IPS DF 19.7 (cell line): ENCODE measurements around the gene OR2F1.
A peak's percentile ranks its signal among the peaks of the same experiment; 100 is the strongest.

Experiments
- DNase-seq: peaks from one replicate; pipeline ENCODE4 v3.0.0-alpha.2; 2013; ENCODE audit warnings: low read depth, low spot score

The OR2F1 gene

GRCh38 chr7:143954135-143954534 is 509 bp upstream of the OR2F1 start:
- no peak for DNase-seq

GRCh38 chr7:143958781-143959180 is 4.1 kb downstream of the OR2F1 start:
- DNase-seq: no peak

GRCh38 chr7:143960813-143961610 is 6.4 kb downstream of the OR2F1 start:
- DNase-seq: no peak

- no peak for DNase-seq
Measured at GRCh38 chr7:143965280-143965679, 10.6 kb downstream of the OR2F1 start.

- DNase-seq: no peak
Measured at GRCh38 chr7:143967398-143967797, 12.8 kb downstream of the OR2F1 start.

- no peak for DNase-seq
Measured at GRCh38 chr7:143973870-143974416, 19.3 kb downstream of the OR2F1 start.

- DNase-seq: no peak
Measured at GRCh38 chr7:143974459-143974858, 19.8 kb downstream of the OR2F1 start.

GRCh38 chr7:143975617-143976016 is 21.0 kb downstream of the OR2F1 start:
- peak; percentile 20 for DNase-seq

GRCh38 chr7:143978585-143978984 is 23.9 kb downstream of the OR2F1 start:
- no peak for DNase-seq

- DNase-seq: no peak
Measured at GRCh38 chr7:143979359-143979758, 24.7 kb downstream of the OR2F1 start.

GRCh38 chr7:143979998-143980397 is 25.4 kb downstream of the OR2F1 start:
- no peak for DNase-seq

- DNase-seq: no peak
Measured at GRCh38 chr7:143980746-143981510, 26.3 kb downstream of the OR2F1 start.

GRCh38 chr7:143983960-143984359 is 29.3 kb downstream of the OR2F1 start:
- DNase-seq: no peak

GRCh38 chr7:143987513-143987912 is 32.9 kb downstream of the OR2F1 start:
- no peak for DNase-seq

GRCh38 chr7:143988976-143989745 is 34.5 kb downstream of the OR2F1 start:
- DNase-seq: no peak

GRCh38 chr7:143992670-143993069 is 38.0 kb downstream of the OR2F1 start:
- DNase-seq: no peak

- no peak for DNase-seq
Measured at GRCh38 chr7:143993924-143994323, 39.3 kb downstream of the OR2F1 start.

GRCh38 chr7:144000020-144000419 is 45.4 kb downstream of the OR2F1 start, which contains the start of gene OR6B1:
TSS of gene OR6B1 (plus strand) at chr7:144000320. CDS start at chr7:144003997, 3,677 bp downstream.
- DNase-seq: no peak

- DNase-seq: no peak
Measured at GRCh38 chr7:144001543-144001942, 46.9 kb downstream of the OR2F1 start.

GRCh38 chr7:144004703-144005102 is 50.1 kb downstream of the OR2F1 start:
- DNase-seq: no peak

GRCh38 chr7:144006029-144006691 is 51.5 kb downstream of the OR2F1 start:
- no peak for DNase-seq
